Loucy (cell line): Measurements from ENCODE around the gene CIDEB.
"Not testable (repeated sequence)": the region's sequence is repeated elsewhere in the genome, so short reads cannot be mapped to it uniquely, and the experiment has no call there.

ENCODE experiments used
- H2AFZ ChIP-seq: fragments of 200-600 bp; sonication (generic); 2 replicates; pipeline ENCODE4 v1.6.0; 2016; ENCODE audit warnings: antibody characterized with exemption, mild to moderate bottlenecking, low read length, moderate library complexity
- H3F3A ChIP-seq: fragments of 200-600 bp; 2 replicates; pipeline ENCODE4 v1.6.0; 2016; ENCODE audit warnings: antibody characterized with exemption, low read depth, mild to moderate bottlenecking
- H3K27me3 ChIP-seq: fragments of 200-600 bp; sonication (generic); 2 replicates; pipeline ENCODE4 v1.6.1; 2014; ENCODE audit warnings: low read length, mild to moderate bottlenecking; ENCODE audit not compliant: insufficient read depth, poor library complexity, severe bottlenecking
- H3K36me3 ChIP-seq: fragments of 200-600 bp; sonication (generic); 2 replicates; pipeline ENCODE4 v1.6.1; 2016; ENCODE audit warnings: low read length; ENCODE audit not compliant: insufficient read depth
- H3K4me1 ChIP-seq: fragments of 200-600 bp; sonication (generic); 2 replicates; pipeline ENCODE4 v1.5.1; 2014; ENCODE audit warnings: low read length, mild to moderate bottlenecking; ENCODE audit not compliant: insufficient read depth, poor library complexity, severe bottlenecking
- H3K4me2 ChIP-seq: fragments of 200-600 bp; sonication (generic); 2 replicates; pipeline ENCODE4 v1.6.0; 2014; ENCODE audit warnings: antibody characterized with exemption, low read length, low read depth, mild to moderate bottlenecking; ENCODE audit not compliant: poor library complexity, severe bottlenecking
- H3K4me3 ChIP-seq: fragments of 200-600 bp; sonication (generic); 2 replicates; pipeline ENCODE4 v1.5.1; 2014; ENCODE audit warnings: low read length, mild to moderate bottlenecking, mixed read lengths; ENCODE audit not compliant: poor library complexity, severe bottlenecking
- H3K79me2 ChIP-seq: fragments of 200-600 bp; sonication (generic); 2 replicates; pipeline ENCODE4 v1.6.1; 2014; ENCODE audit warnings: low read length; ENCODE audit not compliant: insufficient read depth
- H3K9ac ChIP-seq: fragments of 200-600 bp; sonication (generic); 2 replicates; pipeline ENCODE4 v1.6.0; 2014; ENCODE audit warnings: mild to moderate bottlenecking, low read depth, low read length, moderate library complexity; ENCODE audit not compliant: poor library complexity, severe bottlenecking
- H3K9me2 ChIP-seq: fragments of 200-600 bp; sonication (generic); replicated peaks from 2 replicates; pipeline ENCODE4 v1.6.1; 2016; ENCODE audit warnings: low read depth, low read length, mixed read lengths
- H3K9me3 ChIP-seq: fragments of 200-600 bp; sonication (generic); 2 replicates; pipeline ENCODE4 v1.6.1; 2014; ENCODE audit warnings: mild to moderate bottlenecking, antibody characterized with exemption, low read length, low read depth; ENCODE audit not compliant: insufficient read depth
- H4K20me1 ChIP-seq: fragments of 200-600 bp; sonication (generic); 2 replicates; pipeline ENCODE4 v1.6.0; 2014; ENCODE audit warnings: antibody characterized with exemption, low read length, mild to moderate bottlenecking; ENCODE audit not compliant: insufficient read depth, poor library complexity, severe bottlenecking
- EZH2phosphoT487 ChIP-seq: fragments of 200-600 bp; IDR thresholded peaks from 2 replicates; pipeline ENCODE4 v1.6.1; 2018; ENCODE audit warnings: antibody characterized with exemption, mild to moderate bottlenecking, moderate library complexity, borderline replicate concordance
- TF ChIP-seq, protein P1 (sequence below): fragments of 200-600 bp; sonication (generic); conservative IDR thresholded peaks from 2 replicates; pipeline ENCODE4 v1.5.1; 2014; ENCODE audit warnings: mild to moderate bottlenecking, antibody characterized with exemption, low read length

Gene CIDEB

DNA sequence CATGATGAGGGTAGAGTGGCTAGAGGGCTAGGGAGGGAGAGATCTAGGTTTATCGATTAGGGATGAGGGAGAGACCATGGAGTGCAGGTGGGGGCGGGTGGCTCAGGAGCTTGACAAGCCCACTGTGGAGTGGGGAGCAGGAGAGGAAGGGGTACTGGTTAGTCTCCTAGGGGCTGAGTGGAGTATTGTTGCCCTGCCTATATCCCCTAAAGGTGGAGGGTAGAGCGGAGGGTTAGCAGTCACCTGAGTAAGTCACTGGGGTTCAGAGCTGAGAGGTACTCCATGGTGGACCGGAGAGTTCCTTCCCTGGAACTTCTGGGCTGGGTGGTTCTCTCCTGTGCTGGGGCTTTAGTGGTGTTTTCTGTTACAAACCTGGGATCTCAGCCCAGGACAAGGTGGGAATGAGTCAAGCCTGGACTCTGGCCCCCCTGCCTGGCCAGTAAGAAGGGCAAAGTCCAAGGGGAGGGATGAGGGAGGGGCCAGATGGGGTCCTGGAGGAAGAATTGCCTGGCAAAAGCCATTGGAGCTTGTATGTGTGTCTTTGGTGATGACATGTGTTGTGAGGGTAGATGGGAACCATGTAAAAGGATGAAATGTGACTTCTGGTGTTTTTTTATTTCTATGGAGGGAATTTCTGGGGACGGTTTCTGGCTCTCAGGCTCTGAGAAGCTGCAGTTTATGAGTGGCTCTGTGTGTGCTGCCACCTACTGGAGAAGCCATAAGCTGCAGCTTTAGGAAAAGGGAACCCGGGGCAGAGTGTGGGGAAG is at the start of gene CIDEB:
TSS of gene CIDEB (minus strand) at position 403 of the 767 bp plus-strand sequence. CDS start at position 284, 119 bp downstream.
- peaks cover 6% of the 10 kb centered on the region for H3K4me1 ChIP-seq
- no peak within 1 kb of the TSS for H3K4me3 ChIP-seq
- TF ChIP-seq, protein P1, sequence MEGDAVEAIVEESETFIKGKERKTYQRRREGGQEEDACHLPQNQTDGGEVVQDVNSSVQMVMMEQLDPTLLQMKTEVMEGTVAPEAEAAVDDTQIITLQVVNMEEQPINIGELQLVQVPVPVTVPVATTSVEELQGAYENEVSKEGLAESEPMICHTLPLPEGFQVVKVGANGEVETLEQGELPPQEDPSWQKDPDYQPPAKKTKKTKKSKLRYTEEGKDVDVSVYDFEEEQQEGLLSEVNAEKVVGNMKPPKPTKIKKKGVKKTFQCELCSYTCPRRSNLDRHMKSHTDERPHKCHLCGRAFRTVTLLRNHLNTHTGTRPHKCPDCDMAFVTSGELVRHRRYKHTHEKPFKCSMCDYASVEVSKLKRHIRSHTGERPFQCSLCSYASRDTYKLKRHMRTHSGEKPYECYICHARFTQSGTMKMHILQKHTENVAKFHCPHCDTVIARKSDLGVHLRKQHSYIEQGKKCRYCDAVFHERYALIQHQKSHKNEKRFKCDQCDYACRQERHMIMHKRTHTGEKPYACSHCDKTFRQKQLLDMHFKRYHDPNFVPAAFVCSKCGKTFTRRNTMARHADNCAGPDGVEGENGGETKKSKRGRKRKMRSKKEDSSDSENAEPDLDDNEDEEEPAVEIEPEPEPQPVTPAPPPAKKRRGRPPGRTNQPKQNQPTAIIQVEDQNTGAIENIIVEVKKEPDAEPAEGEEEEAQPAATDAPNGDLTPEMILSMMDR: peak; percentile 93
- TF ChIP-seq EZH2phosphoT487: no peak
- no peaks in the 10 kb centered on the region; the same call in 1 of the 2 replicates for H3K79me2 ChIP-seq
- no peak within 1 kb of the TSS for H3K9ac ChIP-seq
- H3K27me3 ChIP-seq: no peaks in the 10 kb centered on the region
- no peaks in the 10 kb centered on the region for H3K9me2 ChIP-seq
- peaks cover 38% of the 10 kb centered on the region; the same call in 1 of the 2 replicates for H3K36me3 ChIP-seq
- no peaks in the 10 kb centered on the region for H3K9me3 ChIP-seq
- no peaks in the 10 kb centered on the region for H3F3A ChIP-seq
- no peak within 1 kb of the TSS for H2AFZ ChIP-seq
- H3K4me2 ChIP-seq: no peak within 1 kb of the TSS
- no peaks in the 10 kb centered on the region for H4K20me1 ChIP-seq

DNA sequence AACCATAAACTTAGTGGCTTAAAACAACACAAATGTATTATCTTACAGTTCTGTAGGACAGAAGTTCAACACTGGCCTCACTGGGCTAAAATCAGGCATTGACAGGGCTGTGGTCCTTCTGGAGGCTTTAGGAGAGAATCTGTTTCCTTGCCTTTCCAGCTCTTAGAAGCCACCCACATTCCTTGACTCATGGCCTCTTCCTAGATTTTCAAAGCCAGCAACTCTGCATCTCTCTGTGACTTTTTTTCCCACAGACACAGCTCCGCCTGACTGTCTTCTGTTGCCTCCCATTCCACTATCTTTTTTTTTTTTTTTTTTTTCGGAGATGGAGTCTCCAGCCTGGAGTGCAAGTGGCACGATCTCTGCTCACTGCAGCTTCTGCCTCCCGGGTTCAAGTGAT is 48.4 kb upstream of the CIDEB start:
- H2AFZ ChIP-seq: no peak overlapping the region
- H3F3A ChIP-seq: no peaks in the 10 kb centered on the region
- no peak overlapping the region for H3K4me3 ChIP-seq
- H3K9me3 ChIP-seq: no peaks in the 10 kb centered on the region
- no peak overlapping the region for H3K4me2 ChIP-seq
- TF ChIP-seq EZH2phosphoT487: no peak
- TF ChIP-seq, protein P1: no peak
- H3K79me2 ChIP-seq: no peaks in the 10 kb centered on the region
- H4K20me1 ChIP-seq: no peaks in the 10 kb centered on the region
- no peaks in the 10 kb centered on the region for H3K36me3 ChIP-seq
- H3K9ac ChIP-seq: no peak overlapping the region
- H3K4me1 ChIP-seq: no peaks in the 10 kb centered on the region
- H3K9me2 ChIP-seq: no peaks in the 10 kb centered on the region
- no peaks in the 10 kb centered on the region for H3K27me3 ChIP-seq

DNA sequence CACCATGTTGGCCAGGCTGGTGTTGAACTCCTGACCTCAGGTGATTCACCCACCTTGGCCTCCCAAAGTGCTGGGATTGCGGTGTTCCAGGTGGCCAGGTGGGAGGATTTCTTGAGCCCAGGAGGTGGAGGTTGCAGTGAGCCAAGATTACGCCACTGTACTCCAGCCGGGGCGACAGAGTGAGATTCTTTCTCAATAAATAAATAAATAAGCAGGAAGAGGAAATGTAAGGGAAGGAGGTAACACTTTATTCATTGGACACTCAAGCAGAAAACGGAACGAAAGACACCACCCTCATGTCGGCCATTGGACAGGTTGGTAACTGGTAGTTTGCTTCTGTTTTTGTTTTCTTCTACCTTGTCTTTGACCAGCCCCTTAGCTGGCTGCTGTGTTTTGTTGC is 47.2 kb upstream of the CIDEB start:
- H4K20me1 ChIP-seq: no peaks in the 10 kb centered on the region
- no peak for TF ChIP-seq EZH2phosphoT487
- TF ChIP-seq, protein P1: no peak
- H3K4me3 ChIP-seq: no peak overlapping the region
- no peaks in the 10 kb centered on the region for H3K27me3 ChIP-seq
- no peaks in the 10 kb centered on the region for H3K9me3 ChIP-seq
- no peak overlapping the region for H3K4me2 ChIP-seq
- no peaks in the 10 kb centered on the region for H3F3A ChIP-seq
- H3K4me1 ChIP-seq: no peaks in the 10 kb centered on the region
- H3K79me2 ChIP-seq: no peaks in the 10 kb centered on the region
- no peak overlapping the region for H3K9ac ChIP-seq
- H3K9me2 ChIP-seq: no peaks in the 10 kb centered on the region
- H2AFZ ChIP-seq: no peak overlapping the region
- H3K36me3 ChIP-seq: no peaks in the 10 kb centered on the region

DNA sequence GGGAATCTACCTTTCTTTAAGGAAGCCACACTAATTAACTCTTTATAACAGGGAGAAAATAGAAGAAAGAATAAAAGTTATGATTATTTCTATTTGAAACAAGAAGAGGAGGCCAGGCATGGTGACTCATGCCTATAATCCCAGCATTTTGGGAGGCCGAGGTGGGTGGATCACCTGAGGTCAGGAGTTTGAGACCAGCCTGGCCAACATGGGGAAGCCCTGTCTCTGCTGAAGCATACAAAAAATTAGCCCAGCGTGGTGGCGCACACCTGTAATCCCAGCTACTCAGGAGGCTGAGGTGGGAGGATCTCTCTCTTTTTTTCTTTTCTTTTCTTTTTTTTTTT is 46.7 kb upstream of the CIDEB start:
- H3K4me1 ChIP-seq, H3F3A ChIP-seq, H3K79me2 ChIP-seq, H3K36me3 ChIP-seq, H3K9me3 ChIP-seq, H3K9me2 ChIP-seq, H3K4me2 ChIP-seq, H3K4me3 ChIP-seq, H3K9ac ChIP-seq, H3K27me3 ChIP-seq, H2AFZ ChIP-seq, H4K20me1 ChIP-seq: not testable (repeated sequence)
